ENCODE data around the gene DPP10. TPM values are rescaled to one million over a fixed set of nuclear protein-coding genes. Genes with fewer than 3 reads are reported as not detected.

The DPP10 gene
- total RNA-seq, 1 experiment from 2014 or later, result not detected

- no peaks in the 10 kb centered on the region for H3K36me3 Mint-ChIP-seq (ENCODE audit: insufficient read depth, unreplicated experiment)
These were observed 4.1 kb downstream of the DPP10 start for GRCh38 chr2:114446571-114446970.

GRCh38 chr2:114450639-114451038, 8.2 kb downstream of the DPP10 start:
- intact Hi-C loops (cut with micrococcal nuclease), result no loop called here
- Mint-ChIP-seq H3K27me3 (ENCODE audit: insufficient read depth, unreplicated experiment) (peaks cover 21% of the 10 kb centered on the region), H3K27ac (ENCODE audit: low read depth, unreplicated experiment) (no peak overlapping the region), H3K9me3 (ENCODE audit: unreplicated experiment) (no peaks in the 10 kb centered on the region), H3K36me3 (ENCODE audit: insufficient read depth, unreplicated experiment) (no peaks in the 10 kb centered on the region), H3K4me1 (ENCODE audit: insufficient read depth, unreplicated experiment) (no peaks in the 10 kb centered on the region), H3K4me3 (ENCODE audit: unreplicated experiment) (no peak overlapping the region)
- no peak for TF ChIP-seq CTCF (IDR thresholded peaks at IDR 0.05; ENCODE audit: unreplicated experiment)
- ChIA-PET CTCF (interaction anchor here (0.7 kb wide), 2 partner anchors 53 to 491 kb away, joined by 4 read pairs; no protein-coding TSS in a partner anchor), POLR2A (no interaction called here)
- no TSS peak for BruUV-seq (replicated peaks)
- no peak for DNase-seq (ENCODE audit: unreplicated experiment)

More at GRCh38 chr2:114446571-114446970, 4.1 kb downstream of the DPP10 start:
- Mint-ChIP-seq H3K4me1 (ENCODE audit: insufficient read depth, unreplicated experiment) (no peaks in the 10 kb centered on the region), H3K27me3 (ENCODE audit: insufficient read depth, unreplicated experiment) (no peaks in the 10 kb centered on the region), H3K27ac (ENCODE audit: low read depth, unreplicated experiment) (no peak overlapping the region), H3K9me3 (ENCODE audit: unreplicated experiment) (no peaks in the 10 kb centered on the region), H3K4me3 (ENCODE audit: unreplicated experiment) (no peak overlapping the region)
- intact Hi-C loops (cut with micrococcal nuclease), result no loop called here
- no TSS peak for BruUV-seq (replicated peaks)
- no peak for DNase-seq (ENCODE audit: unreplicated experiment)
- ChIA-PET POLR2A (no interaction called here), CTCF (no interaction called here)
- no peak for TF ChIP-seq CTCF (IDR thresholded peaks at IDR 0.05; ENCODE audit: unreplicated experiment)

GRCh38 chr2:114456566-114456965, 14.1 kb downstream of the DPP10 start:
- no peak for TF ChIP-seq CTCF (IDR thresholded peaks at IDR 0.05; ENCODE audit: unreplicated experiment)
- Mint-ChIP-seq H3K9me3 (ENCODE audit: unreplicated experiment) (no peaks in the 10 kb centered on the region), H3K27me3 (ENCODE audit: insufficient read depth, unreplicated experiment) (peaks cover 45% of the 10 kb centered on the region), H3K36me3 (ENCODE audit: insufficient read depth, unreplicated experiment) (no peaks in the 10 kb centered on the region), H3K4me3 (ENCODE audit: unreplicated experiment) (no peak overlapping the region), H3K4me1 (ENCODE audit: insufficient read depth, unreplicated experiment) (no peaks in the 10 kb centered on the region), H3K27ac (ENCODE audit: low read depth, unreplicated experiment) (no peak overlapping the region)
- CTCF ChIA-PET, result no interaction called here
- no TSS peak for BruUV-seq (replicated peaks)
- DNase-seq (ENCODE audit: unreplicated experiment), result no peak
- POLR2A ChIA-PET, result no interaction called here
- intact Hi-C loops (cut with micrococcal nuclease), result no loop called here

- Mint-ChIP-seq H3K4me3 (ENCODE audit: unreplicated experiment) (no peak overlapping the region), H3K27me3 (ENCODE audit: insufficient read depth, unreplicated experiment) (peaks cover 58% of the 10 kb centered on the region), H3K36me3 (ENCODE audit: insufficient read depth, unreplicated experiment) (no peaks in the 10 kb centered on the region), H3K27ac (ENCODE audit: low read depth, unreplicated experiment) (no peak overlapping the region), H3K9me3 (ENCODE audit: unreplicated experiment) (no peaks in the 10 kb centered on the region), H3K4me1 (ENCODE audit: insufficient read depth, unreplicated experiment) (no peaks in the 10 kb centered on the region)
- intact Hi-C loops (cut with micrococcal nuclease), result no loop called here
- no TSS peak for BruUV-seq (replicated peaks)
- DNase-seq (ENCODE audit: unreplicated experiment), result no peak
- ChIA-PET CTCF (no interaction called here), POLR2A (interaction anchor here (0.7 kb wide), 1 partner anchor 10 kb away, joined by 3 read pairs; no protein-coding TSS in a partner anchor)
- no peak for TF ChIP-seq CTCF (IDR thresholded peaks at IDR 0.05; ENCODE audit: unreplicated experiment)
These were observed 15.5 kb downstream of the DPP10 start for GRCh38 chr2:114457956-114458355.

Data from MCF 10A (cell line).